Measurements from ENCODE around the gene VIM.

The VIM gene

DNA sequence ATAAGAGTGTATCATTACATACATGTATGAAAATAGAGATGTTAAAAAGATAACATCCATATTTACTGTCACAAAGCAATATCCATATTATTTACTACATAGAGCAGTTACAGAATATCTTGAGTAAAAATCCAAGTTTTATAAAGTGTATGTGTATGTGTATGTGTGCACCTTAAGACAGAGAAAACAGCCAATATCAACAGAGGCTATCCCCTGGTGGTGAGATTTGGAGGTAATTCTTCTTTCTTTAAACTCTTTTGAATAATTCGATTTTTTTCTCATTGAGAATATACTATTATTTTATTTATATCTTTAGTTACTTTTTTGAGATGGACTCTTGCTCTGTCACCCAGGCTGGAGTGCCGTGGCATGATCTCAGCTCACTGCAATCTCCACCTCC, 44.9 kb upstream of the VIM start:
- Histone ChIP-seq H3K27me3 (ENCODE audit: insufficient read depth, low read depth) (no peaks in the 10 kb centered on the region), H3K4me2 (no peak overlapping the region), H3K27ac (no peak overlapping the region)

DNA sequence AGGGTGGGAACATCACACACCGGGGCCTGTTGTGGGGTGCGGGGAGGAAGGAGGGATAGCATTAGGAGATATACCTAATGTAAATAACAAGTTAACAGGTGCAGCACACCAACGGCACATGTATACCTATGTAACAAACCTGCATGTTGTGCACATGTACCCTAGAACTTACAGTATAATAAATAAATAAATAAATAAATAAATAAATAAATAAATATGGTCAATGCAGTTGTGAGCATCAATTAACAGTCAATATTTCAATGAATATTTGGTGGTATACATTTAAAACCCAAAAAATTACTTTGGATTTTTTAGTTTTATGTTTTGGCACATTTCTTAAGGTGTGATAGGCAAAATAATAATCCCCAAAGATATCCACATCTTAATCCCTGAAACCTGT, 42.2 kb upstream of the VIM start:
- H4K20me1 ChIP-seq (ENCODE audit: insufficient read depth) = no peaks in the 10 kb centered on the region
- H3K36me3 ChIP-seq (ENCODE audit: insufficient read depth) = no peaks in the 10 kb centered on the region
- H2AFZ ChIP-seq (ENCODE audit: low read depth) = no peak overlapping the region
- H3K4me3 ChIP-seq (IDR thresholded peaks at IDR 0.05; ENCODE audit: insufficient read depth, low read depth, low read length) = no peak overlapping the region
- peaks cover 6% of the 10 kb centered on the region for H3K4me1 ChIP-seq (ENCODE audit: low read depth, poor library complexity, severe bottlenecking)
- no peak overlapping the region for H3K4me2 ChIP-seq
- H3K27ac ChIP-seq = no peak overlapping the region
- no peaks in the 10 kb centered on the region for H3K27me3 ChIP-seq (ENCODE audit: insufficient read depth, low read depth)
- TF ChIP-seq, protein P1, sequence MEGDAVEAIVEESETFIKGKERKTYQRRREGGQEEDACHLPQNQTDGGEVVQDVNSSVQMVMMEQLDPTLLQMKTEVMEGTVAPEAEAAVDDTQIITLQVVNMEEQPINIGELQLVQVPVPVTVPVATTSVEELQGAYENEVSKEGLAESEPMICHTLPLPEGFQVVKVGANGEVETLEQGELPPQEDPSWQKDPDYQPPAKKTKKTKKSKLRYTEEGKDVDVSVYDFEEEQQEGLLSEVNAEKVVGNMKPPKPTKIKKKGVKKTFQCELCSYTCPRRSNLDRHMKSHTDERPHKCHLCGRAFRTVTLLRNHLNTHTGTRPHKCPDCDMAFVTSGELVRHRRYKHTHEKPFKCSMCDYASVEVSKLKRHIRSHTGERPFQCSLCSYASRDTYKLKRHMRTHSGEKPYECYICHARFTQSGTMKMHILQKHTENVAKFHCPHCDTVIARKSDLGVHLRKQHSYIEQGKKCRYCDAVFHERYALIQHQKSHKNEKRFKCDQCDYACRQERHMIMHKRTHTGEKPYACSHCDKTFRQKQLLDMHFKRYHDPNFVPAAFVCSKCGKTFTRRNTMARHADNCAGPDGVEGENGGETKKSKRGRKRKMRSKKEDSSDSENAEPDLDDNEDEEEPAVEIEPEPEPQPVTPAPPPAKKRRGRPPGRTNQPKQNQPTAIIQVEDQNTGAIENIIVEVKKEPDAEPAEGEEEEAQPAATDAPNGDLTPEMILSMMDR (conservative IDR thresholded peaks at IDR 0.05; ENCODE audit: low read depth, low read length) = no peak
- no peak overlapping the region for H3K9ac ChIP-seq
- H3K79me2 ChIP-seq (ENCODE audit: insufficient read depth, low read depth) = no peaks in the 10 kb centered on the region

More for the DNA sequence above, 44.9 kb upstream of the VIM start:
- Histone ChIP-seq H3K4me1 (ENCODE audit: low read depth, poor library complexity, severe bottlenecking) (peaks cover 6% of the 10 kb centered on the region), H3K36me3 (ENCODE audit: insufficient read depth) (no peaks in the 10 kb centered on the region), H3K4me3 (IDR thresholded peaks at IDR 0.05; ENCODE audit: insufficient read depth, low read depth, low read length) (no peak overlapping the region), H3K9ac (no peak overlapping the region), H3K79me2 (ENCODE audit: insufficient read depth, low read depth) (no peaks in the 10 kb centered on the region), H4K20me1 (ENCODE audit: insufficient read depth) (no peaks in the 10 kb centered on the region), H2AFZ (ENCODE audit: low read depth) (no peak overlapping the region)
- TF ChIP-seq, protein P1 (conservative IDR thresholded peaks at IDR 0.05; ENCODE audit: low read depth, low read length) = no peak

DNA sequence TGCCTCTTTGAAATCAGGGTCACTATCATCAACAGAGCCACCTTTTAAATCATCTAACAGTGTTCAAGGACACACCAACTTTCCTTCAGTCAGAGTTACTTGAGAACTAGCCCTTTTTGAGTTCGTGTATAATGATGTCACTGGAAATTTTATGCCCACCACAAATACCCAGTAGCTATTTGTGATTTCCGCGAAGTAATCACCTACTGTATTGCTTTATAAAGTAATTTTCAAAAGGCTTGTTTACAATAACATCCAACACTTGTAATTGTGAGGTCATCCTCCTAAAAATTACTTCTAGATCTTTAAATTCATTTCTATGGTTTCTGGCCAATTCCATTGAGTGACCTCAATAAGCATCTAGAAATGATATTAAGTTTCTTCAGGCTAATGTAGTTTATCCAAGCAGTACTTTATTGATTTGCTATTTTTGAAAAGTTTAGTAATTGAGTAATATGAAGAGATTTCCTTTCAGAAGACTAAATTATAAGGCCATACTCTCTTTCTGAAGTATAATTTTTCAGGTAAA, 39.3 kb upstream of the VIM start:
- peaks cover under 1% of the 10 kb centered on the region for H3K4me1 ChIP-seq (ENCODE audit: low read depth, poor library complexity, severe bottlenecking)
- H3K9ac ChIP-seq = no peak overlapping the region
- TF ChIP-seq, protein P1 (conservative IDR thresholded peaks at IDR 0.05; ENCODE audit: low read depth, low read length) = no peak
- no peaks in the 10 kb centered on the region for H3K27me3 ChIP-seq (ENCODE audit: insufficient read depth, low read depth)
- H3K36me3 ChIP-seq (ENCODE audit: insufficient read depth) = no peaks in the 10 kb centered on the region
- H4K20me1 ChIP-seq (ENCODE audit: insufficient read depth) = no peaks in the 10 kb centered on the region
- no peak overlapping the region for H3K27ac ChIP-seq
- no peak overlapping the region for H3K4me3 ChIP-seq (IDR thresholded peaks at IDR 0.05; ENCODE audit: insufficient read depth, low read depth, low read length)
- H2AFZ ChIP-seq (ENCODE audit: low read depth) = no peak overlapping the region
- H3K4me2 ChIP-seq = no peak overlapping the region
- no peaks in the 10 kb centered on the region for H3K79me2 ChIP-seq (ENCODE audit: insufficient read depth, low read depth)

DNA sequence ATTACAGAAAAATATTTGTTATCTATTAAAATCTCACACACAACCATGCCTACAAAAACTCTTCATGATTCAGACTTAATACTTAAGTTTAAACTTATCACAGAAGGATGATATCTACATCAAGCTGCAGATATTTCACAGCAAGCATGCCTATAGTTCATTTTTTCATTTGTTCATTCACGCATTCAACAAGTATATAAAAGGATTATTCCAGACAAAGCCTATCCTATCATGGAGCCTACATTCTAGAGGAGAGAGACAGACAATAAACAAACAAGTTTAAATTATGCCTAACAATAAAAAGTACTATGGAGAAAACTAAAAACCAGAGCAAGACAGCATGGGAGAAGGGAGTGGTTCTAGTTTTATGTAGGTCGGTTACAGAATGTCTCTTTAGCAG, 37.4 kb upstream of the VIM start:
- H3K27me3 ChIP-seq (ENCODE audit: insufficient read depth, low read depth) = no peaks in the 10 kb centered on the region
- no peak overlapping the region for H3K27ac ChIP-seq
- H3K79me2 ChIP-seq (ENCODE audit: insufficient read depth, low read depth) = no peaks in the 10 kb centered on the region
- no peak overlapping the region for H3K9ac ChIP-seq
- H4K20me1 ChIP-seq (ENCODE audit: insufficient read depth) = no peaks in the 10 kb centered on the region
- H3K4me2 ChIP-seq = no peak overlapping the region
- TF ChIP-seq, protein P1 (conservative IDR thresholded peaks at IDR 0.05; ENCODE audit: low read depth, low read length) = no peak
- H3K36me3 ChIP-seq (ENCODE audit: insufficient read depth) = no peaks in the 10 kb centered on the region
- no peak overlapping the region for H3K4me3 ChIP-seq (IDR thresholded peaks at IDR 0.05; ENCODE audit: insufficient read depth, low read depth, low read length)
- no peak overlapping the region for H2AFZ ChIP-seq (ENCODE audit: low read depth)
- no peaks in the 10 kb centered on the region for H3K4me1 ChIP-seq (ENCODE audit: low read depth, poor library complexity, severe bottlenecking)
